HCT116 (cell line): Measurements from ENCODE around the gene CCR7. TPM values are rescaled to one million over a fixed set of nuclear protein-coding genes. Genes with fewer than 3 reads are reported as not detected.

Source experiments
- ATAC-seq: fragments of 200-7000 bp; cut with Tn5 transposase; 2 replicates; pipeline ENCODE4 v1.9.1; 2020; ENCODE audit warnings: mild to moderate bottlenecking, moderate library complexity
- BruUV-seq: library from RNA; stranded (reverse); fragments of 400-500 nt; replicated peaks from 2 replicates; lab custom pipeline; 2021; lab: Mats Ljungman, UMichigan
- CTCF ChIA-PET: fragments of 300-600 bp; sonication (Branson Sonifier 250); formaldehyde crosslinking; loops from one replicate; lab custom pipeline; 2021; ENCODE audit warnings: antibody characterized with exemption; lab: Charles Lee
- POLR2A ChIA-PET: fragments of 300-600, 350-600 bp; sonication (Branson Sonifier 250); formaldehyde crosslinking; loops from one replicate; lab custom pipeline; 2021; ENCODE audit warnings: antibody characterized with exemption; lab: Charles Lee
- RAD21 ChIA-PET, 2 experiments: fragments of 300-600 bp; sonication (Branson Sonifier 250); formaldehyde crosslinking; loops; one replicate each; lab custom pipeline; 2023; ENCODE audit warnings: low total read pairs in 2 of 2; ENCODE audit not compliant: uncharacterized antibody in 2 of 2, unreplicated experiment in 2 of 2, low non-redundant PET in 1 of 2; lab: Charles Lee
- DNase-seq: peaks from one replicate; pipeline ENCODE4 v3.0.0-alpha.2; 2010; ENCODE audit warnings: low read depth, low spot score
- H2AFZ ChIP-seq: fragments of 200-600 bp; shearing (Covaris generic), sonication (generic); 2 replicates; pipeline ENCODE4 v1.6.1; 2017; ENCODE audit warnings: low read depth, mixed run types, mixed read lengths, antibody characterized with exemption, low read length; ENCODE audit not compliant: poor library complexity, severe bottlenecking
- H3K27ac ChIP-seq: 2 replicates; pipeline ENCODE4 v1.5.1; 2012; ENCODE audit warnings: low read depth, low read length
- H3K27me3 ChIP-seq: fragments of 200-600 bp; sonication (generic); 2 replicates; pipeline ENCODE4 v1.6.1; 2016; ENCODE audit warnings: mixed run types, low read length, mixed read lengths; ENCODE audit not compliant: insufficient read depth
- H3K36me3 ChIP-seq, 2 experiments: fragments of 200-500 bp in 1 of 2; fragments of 200-600 bp in 1 of 2; sonication (Bioruptor generic) in 1 of 2; sonication (generic) in 1 of 2; 2 replicates each; pipeline versions ENCODE4 v1.5.1 to v1.6.1; 2014 to 2016; ENCODE audit warnings: low read length in 2 of 2, inconsistent platforms in 1 of 2, mixed read lengths in 1 of 2, mixed run types in 1 of 2; ENCODE audit not compliant: insufficient read depth in 2 of 2, control insufficient read depth in 1 of 2
- H3K4me1 ChIP-seq, 2 experiments: fragments of 200-600 bp in 1 of 2; sonication (generic) in 1 of 2; 2 replicates each; pipeline versions ENCODE4 v1.5.1 to v1.6.1; 2012 to 2017; ENCODE audit warnings: low read length in 2 of 2, inconsistent platforms in 1 of 2, mild to moderate bottlenecking in 1 of 2, mixed read lengths in 1 of 2, mixed run types in 1 of 2, moderate library complexity in 1 of 2; ENCODE audit not compliant: insufficient read depth in 2 of 2, control insufficient read depth in 1 of 2
- H3K4me2 ChIP-seq: fragments of 200-600 bp; sonication (generic); 2 replicates; pipeline ENCODE4 v1.6.1; 2017; ENCODE audit warnings: mixed run types, low read length, mixed read lengths
- H3K4me3 ChIP-seq, 2 experiments: fragments of 200-600 bp in 1 of 2; sonication (generic) in 1 of 2; replicated peaks in 1 of 2; 2 replicates each; pipeline ENCODE4 v1.5.1; 2011 to 2016; ENCODE audit warnings: low read length in 2 of 2, control low read depth in 1 of 2, low read depth in 1 of 2, mild to moderate bottlenecking in 1 of 2, mixed read lengths in 1 of 2, mixed run types in 1 of 2
- H3K79me2 ChIP-seq: fragments of 200-600 bp; sonication (generic); 2 replicates; pipeline ENCODE4 v1.6.1; 2017; ENCODE audit warnings: mild to moderate bottlenecking, mixed run types, low read length, moderate library complexity, mixed read lengths; ENCODE audit not compliant: insufficient read depth
- H3K9ac ChIP-seq: fragments of 200-600 bp; sonication (generic); 2 replicates; pipeline ENCODE4 v1.6.1; 2016; ENCODE audit warnings: low read length, mixed read lengths
- H3K9me2 ChIP-seq: fragments of 200-600 bp; sonication (generic), shearing (Covaris generic); 2 replicates; pipeline ENCODE4 v1.6.1; 2017; ENCODE audit warnings: mixed run types, mild to moderate bottlenecking, moderate library complexity; ENCODE audit not compliant: insufficient read depth
- H3K9me3 ChIP-seq, 2 experiments: fragments of 200-500 bp in 1 of 2; fragments of 200-600 bp in 1 of 2; sonication (Bioruptor generic) in 1 of 2; sonication (generic) in 1 of 2; 2 replicates each; pipeline ENCODE4 v1.6.1; 2014 to 2017; ENCODE audit warnings: low read length in 2 of 2, mixed read lengths in 2 of 2, inconsistent platforms in 1 of 2, low read depth in 1 of 2, mild to moderate bottlenecking in 1 of 2, mixed run types in 1 of 2, moderate library complexity in 1 of 2; ENCODE audit not compliant: control insufficient read depth in 1 of 2, insufficient read depth in 1 of 2
- H4K20me1 ChIP-seq: fragments of 200-600 bp; sonication (generic), shearing (Covaris generic); 2 replicates; pipeline ENCODE4 v1.6.1; 2017; ENCODE audit warnings: mixed run types, mild to moderate bottlenecking, moderate library complexity; ENCODE audit not compliant: insufficient read depth
- ATF3 ChIP-seq: IDR thresholded peaks from 2 replicates; pipeline ENCODE4 v1.6.1; 2012
- CBX3 ChIP-seq: IDR thresholded peaks from 2 replicates; pipeline ENCODE4 v1.6.1; 2012; ENCODE audit warnings: low read depth
- CEBPB ChIP-seq: IDR thresholded peaks from 2 replicates; pipeline ENCODE4 v1.6.1; 2012; ENCODE audit warnings: low read depth
- CTCF ChIP-seq, 3 experiments: fragments of 200-600 bp in 1 of 3; sonication (generic) in 1 of 3; IDR thresholded peaks in 2 of 3; conservative IDR thresholded peaks in 1 of 3; 2 replicates each; pipeline ENCODE4 v1.5.1; 2012 to 2017; ENCODE audit warnings: low read depth in 2 of 3, low read length in 2 of 3, antibody characterized with exemption in 1 of 3, borderline replicate concordance in 1 of 3, control low read depth in 1 of 3, mild to moderate bottlenecking in 1 of 3, mixed read lengths in 1 of 3, mixed run types in 1 of 3, moderate library complexity in 1 of 3; ENCODE audit not compliant: insufficient read depth in 1 of 3
- EGR1 ChIP-seq: IDR thresholded peaks from 2 replicates; pipeline ENCODE4 v1.6.1; 2012; ENCODE audit warnings: low read depth
- ELF1 ChIP-seq: IDR thresholded peaks from 2 replicates; pipeline ENCODE4 v1.6.1; 2012; ENCODE audit warnings: low read depth, borderline replicate concordance
- EZH2 ChIP-seq: fragments of 200-600 bp; sonication (generic); IDR thresholded peaks from 2 replicates; pipeline ENCODE4 v1.6.1; 2017; ENCODE audit warnings: antibody characterized with exemption, mixed run types
- EZH2phosphoT487 ChIP-seq: fragments of 200-600 bp; IDR thresholded peaks from 2 replicates; pipeline ENCODE4 v1.6.1; 2018; ENCODE audit warnings: antibody characterized with exemption, borderline replicate concordance
- FOSL1 ChIP-seq: IDR thresholded peaks from 2 replicates; pipeline ENCODE4 v1.6.1; 2012; ENCODE audit warnings: low read depth
- MAX ChIP-seq: IDR thresholded peaks from 2 replicates; pipeline ENCODE4 v1.6.1; 2012
- POLR2A ChIP-seq: IDR thresholded peaks from 2 replicates; pipeline ENCODE4 v1.7.0; 2011; ENCODE audit warnings: borderline replicate concordance; ENCODE audit not compliant: insufficient read depth, insufficient read length; ENCODE audit errors: extremely low read depth
- SRF ChIP-seq: IDR thresholded peaks from 2 replicates; pipeline ENCODE4 v1.6.1; 2012; ENCODE audit warnings: low read depth
- TCF7L2 ChIP-seq: IDR thresholded peaks from 2 replicates; pipeline ENCODE4 v1.7.0; 2011; ENCODE audit warnings: borderline replicate concordance, inconsistent platforms; ENCODE audit not compliant: insufficient read depth, insufficient read length; ENCODE audit errors: extremely low read depth
- ZBTB33 ChIP-seq: IDR thresholded peaks from 2 replicates; pipeline ENCODE4 v1.6.1; 2011; ENCODE audit warnings: mild to moderate bottlenecking, low read length, moderate library complexity; ENCODE audit not compliant: insufficient replicate concordance; ENCODE audit errors: extremely low read depth
- ZNF274 ChIP-seq: fragments of 200-500 bp; sonication (Bioruptor generic); IDR thresholded peaks from 2 replicates; pipeline ENCODE4 v1.6.1; 2014; ENCODE audit warnings: mild to moderate bottlenecking, low read depth, low read length, inconsistent platforms
- intact Hi-C: fragments of 100-400 bp; cut with micrococcal nuclease; formaldehyde crosslinking; loops from 2 replicates; pipeline ENCODE4 v1.10.0; 2022
- total RNA-seq: library from RNA; stranded (reverse); gene quantifications from one replicate; pipeline ENCODE4 v1.2.1, GENCODE V29; 2021; ENCODE audit not compliant: unreplicated experiment

Gene CCR7
- total RNA-seq, 1 experiment from 2014 or later = 0.69 TPM

- DNase-seq (no peak), ATAC-seq (no peak)
- Histone ChIP-seq H3K9ac (no peak overlapping the region), H3K4me3 (no peak overlapping the region), H3K9me3 (peaks cover 0 to 4% of the 10 kb centered on the region in 2 experiments; a peak in 1 of 4 replicates), H3K36me3 (no peaks in the 10 kb centered on the region), H3K4me1 (peaks cover 20 to 33% of the 10 kb centered on the region in 2 experiments), H3K27ac (no peak overlapping the region), H3K4me2 (no peak overlapping the region), H3K79me2 (no peaks in the 10 kb centered on the region), H4K20me1 (no peaks in the 10 kb centered on the region), H3K9me2 (no peaks in the 10 kb centered on the region), H2AFZ (no peak overlapping the region), H3K27me3 (no peaks in the 10 kb centered on the region)
- TF ChIP-seq POLR2A (no peak), EZH2phosphoT487 (no peak)
- ChIA-PET CTCF (interaction anchor here (1.0 to 1.3 kb wide), 2 partner anchors 12 to 170 kb away, joined by 3 read pairs; no protein-coding TSS in a partner anchor), RAD21 (interaction anchor here in 1 of 2 experiments (0.9 kb wide), 1 partner anchor 35 kb away, joined by 3 read pairs; no protein-coding TSS in a partner anchor), POLR2A (no interaction called here)
- intact Hi-C loops = no loop called here
- BruUV-seq = no TSS peak
These were observed 40.0 kb downstream of the CCR7 start for GRCh38 chr17:40525294-40525693.

- no TSS peak for BruUV-seq
- H3K9me2 ChIP-seq = no peaks in the 10 kb centered on the region
- RAD21 ChIA-PET = no interaction called here
- no peak for TF ChIP-seq TCF7L2
- no peak for TF ChIP-seq ELF1
- TF ChIP-seq CEBPB = no peak
- no peak for TF ChIP-seq CTCF (IDR thresholded peaks at IDR 0.05 in 2 of 3, conservative IDR thresholded peaks at IDR 0.05 in 1 of 3; ENCODE audit: borderline replicate concordance in 1 of 3, insufficient read depth in 1 of 3, low read depth in 2 of 3, low read length in 2 of 3)
- no peak for TF ChIP-seq EGR1
- no peak for TF ChIP-seq ATF3
- TF ChIP-seq EZH2 = no peak
- no peak for TF ChIP-seq ZBTB33
- no peak for TF ChIP-seq ZNF274
- no peak for TF ChIP-seq MAX
- TF ChIP-seq POLR2A = no peak
- no peak for TF ChIP-seq SRF
- TF ChIP-seq EZH2phosphoT487 = no peak
- no peak for TF ChIP-seq CBX3
- no peak for TF ChIP-seq FOSL1
These were observed 40.9 kb downstream of the CCR7 start for GRCh38 chr17:40524243-40524965.

More at GRCh38 chr17:40524243-40524965, 40.9 kb downstream of the CCR7 start:
- ATAC-seq (no peak), DNase-seq (no peak)
- Histone ChIP-seq H3K4me3 (no peak overlapping the region), H3K4me1 (peaks cover 29 to 37% of the 10 kb centered on the region in 2 experiments), H3K4me2 (no peak overlapping the region), H3K9ac (no peak overlapping the region), H3K27ac (no peak overlapping the region), H3K27me3 (no peaks in the 10 kb centered on the region), H2AFZ (no peak overlapping the region), H3K79me2 (no peaks in the 10 kb centered on the region), H4K20me1 (no peaks in the 10 kb centered on the region), H3K36me3 (no peaks in the 10 kb centered on the region), H3K9me3 (peaks cover 0 to 4% of the 10 kb centered on the region in 2 experiments; a peak in 1 of 4 replicates)
- ChIA-PET POLR2A (no interaction called here), CTCF (interaction anchor here (1.3 kb wide), 1 partner anchor 13 kb away, joined by 3 read pairs; no protein-coding TSS in a partner anchor)
- intact Hi-C loops = no loop called here
